Activated naive CD4-positive, alpha-beta T cell treated with anti-CD3 and anti-CD28 coated beads for 36 hours (primary cell): ENCODE measurements around the gene CCDC120. TPM values are rescaled to one million over a fixed set of nuclear protein-coding genes. Genes with fewer than 3 reads are reported as not detected.

Experiments
- CTCF ChIA-PET: fragments of 350-600 bp; sonication (Branson Sonifier 250); formaldehyde crosslinking; loops from one replicate; lab custom pipeline; 2021; ENCODE audit warnings: antibody characterized with exemption; lab: Charles Lee
- DNase-seq: peaks from one replicate; pipeline ENCODE4 v3.0.0-alpha.2; 2020
- H3K27ac Mint-ChIP-seq: one replicate; pipeline ENCODE4 v1.8.0; 2021; ENCODE audit warnings: mild to moderate bottlenecking, mixed read lengths
- H3K27me3 Mint-ChIP-seq: one replicate; pipeline ENCODE4 v1.8.0; 2021; ENCODE audit warnings: low read depth, mixed read lengths
- H3K36me3 Mint-ChIP-seq: one replicate; pipeline ENCODE4 v1.8.0; 2021; ENCODE audit warnings: low read depth, mixed read lengths
- H3K4me1 Mint-ChIP-seq: one replicate; pipeline ENCODE4 v1.8.0; 2021; ENCODE audit warnings: low read depth, mixed read lengths
- H3K4me3 Mint-ChIP-seq: one replicate; pipeline ENCODE4 v1.8.0; 2021; ENCODE audit warnings: mild to moderate bottlenecking, moderate library complexity, mixed read lengths
- H3K9me3 Mint-ChIP-seq: one replicate; pipeline ENCODE4 v1.8.0; 2021; ENCODE audit warnings: mixed read lengths
- intact Hi-C: fragments of 100-400 bp; cut with micrococcal nuclease; formaldehyde crosslinking; loops from one replicate; pipeline ENCODE4 v1.15.1; 2023
- total RNA-seq, 2 experiments: library from RNA; stranded (reverse); gene quantifications; one replicate each; pipeline ENCODE4 v1.2.3, GENCODE V29; 2021

CCDC120 gene
- total RNA-seq, 2 experiments from 2014 or later, result 2.1 to 2.2 TPM

DNA sequence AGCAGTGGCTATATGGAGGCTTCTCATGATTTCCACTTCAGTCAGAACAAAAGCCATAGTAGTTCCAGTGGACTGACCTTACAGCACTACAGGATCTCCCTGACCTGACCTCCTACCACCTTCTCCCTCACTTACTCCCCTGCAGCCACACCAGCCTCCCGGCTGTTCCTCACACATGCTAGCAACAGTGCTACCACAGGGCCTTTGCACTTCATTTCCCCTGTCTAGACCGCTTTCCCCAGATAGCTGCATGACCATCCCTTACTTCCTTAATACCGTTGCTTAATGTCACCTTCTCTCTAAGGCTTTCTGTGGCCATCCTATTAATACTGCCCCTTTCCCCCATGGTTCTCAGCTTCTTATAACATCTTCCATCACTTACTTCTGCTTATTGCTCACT is 51.6 kb downstream of the CCDC120 start:
- H3K27ac Mint-ChIP-seq, result peak overlapping the region; percentile 7
- no peaks in the 10 kb centered on the region for H3K4me1 Mint-ChIP-seq
- no peaks in the 10 kb centered on the region for H3K27me3 Mint-ChIP-seq
- intact Hi-C loops, result no loop called here
- DNase-seq, result no peak
- H3K36me3 Mint-ChIP-seq, result peaks cover 8% of the 10 kb centered on the region
- CTCF ChIA-PET, result no interaction called here
- H3K4me3 Mint-ChIP-seq, result no peak overlapping the region
- no peaks in the 10 kb centered on the region for H3K9me3 Mint-ChIP-seq

DNA sequence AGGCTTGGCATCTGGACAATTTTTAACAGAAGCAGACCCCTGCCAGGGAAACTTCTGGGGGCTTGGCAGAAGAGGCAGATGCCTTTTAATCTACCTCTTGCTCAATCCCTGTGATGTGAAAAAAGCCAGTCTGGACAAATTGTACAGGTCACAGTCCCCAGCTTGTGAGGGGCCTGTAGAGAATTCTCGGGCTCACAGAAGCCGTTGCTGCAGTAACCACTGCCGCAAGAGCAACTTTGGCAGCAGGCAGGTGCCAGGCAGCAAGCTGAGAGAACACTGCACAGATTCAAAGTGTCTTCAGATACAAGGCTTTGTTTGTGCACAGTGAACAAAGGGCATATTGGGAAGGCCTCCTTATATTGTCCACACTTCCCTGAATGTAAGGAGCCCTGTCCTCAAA is 53.0 kb downstream of the CCDC120 start:
- Mint-ChIP-seq H3K27me3 (no peaks in the 10 kb centered on the region), H3K27ac (no peak overlapping the region), H3K4me1 (peaks cover 4% of the 10 kb centered on the region), H3K36me3 (peaks cover 18% of the 10 kb centered on the region), H3K4me3 (no peak overlapping the region), H3K9me3 (no peaks in the 10 kb centered on the region)
- CTCF ChIA-PET, result no interaction called here
- DNase-seq, result no peak
- intact Hi-C loops, result no loop called here

DNA sequence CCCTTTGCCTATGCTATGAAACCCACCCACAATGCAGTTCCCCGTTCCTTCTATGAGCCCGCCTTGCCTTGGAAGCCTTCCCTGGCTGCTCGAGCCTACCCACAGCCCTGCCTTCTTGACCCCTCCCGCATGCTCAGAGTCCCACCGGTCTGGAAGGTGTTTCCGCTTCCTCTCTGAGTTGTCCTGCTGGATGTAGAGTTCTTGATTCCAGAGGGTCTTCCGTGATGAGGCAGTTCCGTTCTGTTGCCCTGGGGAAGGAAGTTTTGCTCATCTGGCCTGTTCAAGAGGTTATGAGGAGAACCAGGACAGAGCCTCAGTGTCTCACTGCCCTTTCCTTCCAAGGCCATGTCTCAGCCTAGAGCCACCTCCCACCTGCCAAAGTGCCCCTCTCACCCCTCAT is 57.3 kb downstream of the CCDC120 start:
- CTCF ChIA-PET, result no interaction called here
- no peak for DNase-seq
- H3K4me3 Mint-ChIP-seq, result no peak overlapping the region
- peaks cover 21% of the 10 kb centered on the region for H3K36me3 Mint-ChIP-seq
- H3K4me1 Mint-ChIP-seq, result peaks cover 20% of the 10 kb centered on the region
- no peak overlapping the region for H3K27ac Mint-ChIP-seq
- intact Hi-C loops, result no loop called here
- no peaks in the 10 kb centered on the region for H3K27me3 Mint-ChIP-seq
- no peaks in the 10 kb centered on the region for H3K9me3 Mint-ChIP-seq

DNA sequence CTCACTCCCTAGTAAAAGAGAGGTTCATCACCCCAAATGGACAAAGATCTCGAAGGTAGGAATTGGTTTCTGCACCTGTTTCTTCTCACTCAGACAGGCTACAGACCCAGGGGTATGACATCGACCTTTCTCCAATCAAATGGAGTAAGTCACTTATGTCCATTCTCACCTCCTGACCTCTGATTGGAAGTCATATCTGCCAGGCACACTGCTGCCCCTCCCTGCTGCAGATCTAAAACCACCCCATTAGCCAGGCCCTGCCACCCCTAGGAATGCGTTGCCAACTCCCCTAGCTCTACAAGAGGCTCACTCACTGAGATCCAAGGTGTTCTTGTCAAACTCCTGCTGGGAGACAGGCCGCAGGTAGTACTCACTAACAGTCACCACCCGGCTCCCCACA is 57.9 kb downstream of the CCDC120 start:
- Mint-ChIP-seq H3K4me3 (no peak overlapping the region), H3K27ac (no peak overlapping the region), H3K36me3 (peaks cover 21% of the 10 kb centered on the region), H3K9me3 (no peaks in the 10 kb centered on the region), H3K4me1 (peaks cover 20% of the 10 kb centered on the region), H3K27me3 (no peaks in the 10 kb centered on the region)
- CTCF ChIA-PET, result no interaction called here
- intact Hi-C loops, result no loop called here
- no peak for DNase-seq

DNA sequence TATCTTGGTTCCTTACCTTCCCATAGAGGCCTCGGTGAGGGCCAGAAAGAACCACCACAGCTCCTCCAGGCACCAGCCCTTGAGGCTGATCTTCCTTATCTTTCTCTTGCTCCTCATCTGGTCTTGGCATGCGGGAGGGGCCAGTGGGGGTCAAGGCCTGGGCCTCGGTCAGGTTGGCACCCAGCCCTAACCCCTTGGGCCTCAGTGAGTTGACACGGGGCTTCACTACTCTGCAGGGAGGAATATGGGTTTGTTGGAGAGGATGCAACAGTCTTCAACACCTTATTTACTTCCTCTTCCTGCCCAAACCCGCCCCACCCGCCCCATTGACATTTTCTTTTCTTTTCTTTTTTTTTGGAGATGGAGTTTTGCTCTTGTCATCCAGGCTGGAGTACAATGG is 58.8 kb downstream of the CCDC120 start:
- no peak for DNase-seq
- H3K27me3 Mint-ChIP-seq, result no peaks in the 10 kb centered on the region
- no peak overlapping the region for H3K4me3 Mint-ChIP-seq
- peak overlapping the region; percentile 74 for H3K27ac Mint-ChIP-seq
- peaks cover 28% of the 10 kb centered on the region for H3K4me1 Mint-ChIP-seq
- intact Hi-C loops, result no loop called here
- CTCF ChIA-PET, result no interaction called here
- peaks cover 19% of the 10 kb centered on the region for H3K36me3 Mint-ChIP-seq
- no peaks in the 10 kb centered on the region for H3K9me3 Mint-ChIP-seq

Other genes with a start within 250 kb of the CCDC120 start
- not detected for gene ERAS, start 232.5 kb upstream of the CCDC120 start, total RNA-seq
- gene PCSK1N, start 223.4 kb upstream of the CCDC120 start, total RNA-seq, result 1 to 10 TPM; 1.7 to 1.9 TPM
- 10 to 100 TPM; 88.0 to 94.9 TPM for gene TIMM17B, start 161.2 kb upstream of the CCDC120 start, total RNA-seq
- gene PQBP1, start 161.1 kb upstream of the CCDC120 start, total RNA-seq, result 10 to 100 TPM; 86.8 to 94.5 TPM
- gene SLC35A2, start 147.4 kb upstream of the CCDC120 start, total RNA-seq, result 10 to 100 TPM; 23.9 to 26.7 TPM
- 100 to 1,000 TPM; 634 to 648 TPM for gene PIM2, start 140.0 kb upstream of the CCDC120 start, total RNA-seq
- 10 to 100 TPM; 69.1 to 70.5 TPM for gene OTUD5, start 101.4 kb upstream of the CCDC120 start, total RNA-seq
- 1 to 10 TPM; 2.1 to 2.7 TPM for gene KCND1, start 87.2 kb upstream of the CCDC120 start, total RNA-seq
- 10 to 100 TPM; 64.8 to 73.1 TPM for gene GRIPAP1, start 56.7 kb upstream of the CCDC120 start, total RNA-seq
- gene TFE3, start 15.6 kb upstream of the CCDC120 start, total RNA-seq, result 10 to 100 TPM; 34.7 to 35.5 TPM
- gene PRAF2, start 15.0 kb downstream of the CCDC120 start, total RNA-seq, result 10 to 100 TPM; 14.5 to 14.8 TPM
- 10 to 100 TPM; 17.9 to 22.5 TPM for gene WDR45, start 20.9 kb downstream of the CCDC120 start, total RNA-seq
- gene GPKOW, start 64.7 kb downstream of the CCDC120 start, total RNA-seq, result 10 to 100 TPM; 18.6 to 19.9 TPM
- gene MAGIX, start 103.8 kb downstream of the CCDC120 start, total RNA-seq, result under 1 TPM; 0.25 to 0.26 TPM
- gene PLP2, start 112.9 kb downstream of the CCDC120 start, total RNA-seq, result 100 to 1,000 TPM; 143 to 145 TPM
- gene PRICKLE3, start 127.4 kb downstream of the CCDC120 start, total RNA-seq, result 1 to 10 TPM; 9.2 to 9.3 TPM
- gene SYP, start 141.2 kb downstream of the CCDC120 start, total RNA-seq, result 1 to 10 TPM; 2.5 to 2.6 TPM
- gene CACNA1F, start 174.3 kb downstream of the CCDC120 start, total RNA-seq, result 1 to 10 TPM in 1 of 2 experiments, under 1 TPM in 1; 0.62 to 1.0 TPM
- gene CCDC22, start 176.5 kb downstream of the CCDC120 start, total RNA-seq, result 10 to 100 TPM; 16.4 to 18.5 TPM
- gene FOXP3, start 205.7 kb downstream of the CCDC120 start, total RNA-seq, result 1 to 10 TPM; 7.1 to 7.5 TPM
- 1 to 10 TPM; 2.4 to 3.4 TPM for gene PPP1R3F, start 210.8 kb downstream of the CCDC120 start, total RNA-seq
- gene GAGE10, start 244.6 kb downstream of the CCDC120 start, total RNA-seq, result not detected